ENCODE measurements around the gene FOCAD.
A peak's percentile ranks its signal among the peaks of the same experiment; 100 is the strongest.

Gene FOCAD

DNA sequence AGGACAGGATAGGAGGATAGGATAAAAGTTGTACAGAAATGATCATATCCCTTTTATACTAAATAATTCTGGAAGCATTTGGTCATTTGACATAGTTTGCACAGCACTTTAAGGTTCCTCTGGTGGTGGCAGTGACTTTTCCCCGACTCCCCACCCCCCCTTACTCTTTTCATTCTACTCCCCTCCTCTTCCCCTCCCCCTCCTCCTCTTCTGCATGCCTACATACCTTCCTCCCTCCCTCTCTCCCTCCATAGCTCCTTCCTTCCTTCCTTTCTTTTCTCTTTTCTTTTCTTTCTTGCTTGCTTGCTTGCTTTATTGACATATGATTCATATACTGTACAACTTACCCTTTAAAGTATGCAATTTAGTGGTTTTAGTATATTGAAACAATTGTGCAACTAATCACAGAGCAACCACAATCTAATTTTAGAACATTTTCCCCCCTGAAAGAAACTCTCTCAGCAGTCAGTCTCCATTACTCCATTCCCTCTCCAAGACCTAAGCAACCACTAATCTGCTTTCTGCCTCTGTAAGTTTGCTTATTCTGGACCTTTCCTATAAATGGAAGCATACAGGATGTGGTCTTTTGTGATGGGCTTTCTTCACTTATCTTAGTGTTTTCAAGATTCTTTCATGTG is 188.4 kb downstream of the FOCAD start:
- ATAC-seq: peak; percentile 86
- TF ChIP-seq RARB (CRISPR knock-in tag; IDR thresholded peaks at IDR 0.05) (no peak), ISL1 (CRISPR knock-in tag; IDR thresholded peaks at IDR 0.05) (peak; percentile 50)
- TF ChIP-seq, protein P1, sequence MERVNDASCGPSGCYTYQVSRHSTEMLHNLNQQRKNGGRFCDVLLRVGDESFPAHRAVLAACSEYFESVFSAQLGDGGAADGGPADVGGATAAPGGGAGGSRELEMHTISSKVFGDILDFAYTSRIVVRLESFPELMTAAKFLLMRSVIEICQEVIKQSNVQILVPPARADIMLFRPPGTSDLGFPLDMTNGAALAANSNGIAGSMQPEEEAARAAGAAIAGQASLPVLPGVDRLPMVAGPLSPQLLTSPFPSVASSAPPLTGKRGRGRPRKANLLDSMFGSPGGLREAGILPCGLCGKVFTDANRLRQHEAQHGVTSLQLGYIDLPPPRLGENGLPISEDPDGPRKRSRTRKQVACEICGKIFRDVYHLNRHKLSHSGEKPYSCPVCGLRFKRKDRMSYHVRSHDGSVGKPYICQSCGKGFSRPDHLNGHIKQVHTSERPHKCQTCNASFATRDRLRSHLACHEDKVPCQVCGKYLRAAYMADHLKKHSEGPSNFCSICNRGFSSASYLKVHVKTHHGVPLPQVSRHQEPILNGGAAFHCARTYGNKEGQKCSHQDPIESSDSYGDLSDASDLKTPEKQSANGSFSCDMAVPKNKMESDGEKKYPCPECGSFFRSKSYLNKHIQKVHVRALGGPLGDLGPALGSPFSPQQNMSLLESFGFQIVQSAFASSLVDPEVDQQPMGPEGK (CRISPR knock-in tag; IDR thresholded peaks at IDR 0.05; ENCODE audit: borderline replicate concordance): peak; percentile 92; the same call in 1 of the 2 replicates

DNA sequence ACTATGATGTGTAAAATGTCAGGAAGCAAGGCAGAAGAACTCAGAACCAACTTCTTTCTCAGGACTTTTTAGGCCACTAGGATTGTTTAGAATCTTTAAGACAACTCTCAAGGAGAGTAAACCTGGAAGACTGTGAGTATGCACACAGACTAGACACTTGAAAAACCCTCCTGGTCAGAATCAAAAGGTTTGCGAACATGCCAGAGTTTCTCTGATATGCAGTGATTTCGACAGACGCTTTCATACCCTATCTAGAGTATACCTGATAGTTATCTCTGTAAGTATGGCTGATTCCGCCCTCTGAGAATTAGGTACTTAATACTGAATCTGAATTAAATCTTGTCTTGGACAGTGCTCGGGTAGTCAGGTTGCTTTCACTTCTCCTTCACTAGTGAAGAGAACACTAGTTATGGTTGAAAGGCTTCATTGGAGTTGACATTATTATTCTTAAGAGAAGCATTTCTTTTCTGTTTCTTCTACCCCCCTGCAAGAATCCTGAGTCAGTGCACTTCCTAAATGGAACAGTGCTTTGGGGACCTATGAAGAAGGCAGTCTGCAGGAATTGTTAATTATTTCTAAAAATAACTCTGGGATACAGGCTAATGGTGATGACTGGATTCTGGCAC is 189.3 kb downstream of the FOCAD start:
- TF ChIP-seq CSDC2 (CRISPR knock-in tag; IDR thresholded peaks at IDR 0.05): no peak
- peak; percentile 50 for ATAC-seq

DNA sequence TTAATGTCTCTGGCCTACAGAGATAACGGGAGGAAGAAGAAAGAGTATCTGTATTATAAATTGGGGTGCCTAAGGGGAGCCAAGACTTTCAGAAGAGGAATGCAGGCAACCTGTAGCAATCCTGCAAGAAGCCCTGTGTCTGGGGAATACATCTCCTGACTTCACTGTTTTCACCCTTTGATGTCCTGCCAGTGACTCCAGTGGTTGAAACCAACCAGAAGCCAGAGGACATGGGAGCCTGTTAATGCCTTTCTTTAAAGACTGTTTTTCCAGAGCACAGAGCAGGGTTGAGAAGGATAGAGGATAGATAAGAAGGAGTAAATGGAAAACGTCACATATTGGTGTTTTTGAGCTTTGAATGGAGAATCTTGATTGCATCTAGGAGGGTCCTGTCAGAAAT is 196.2 kb downstream of the FOCAD start:
- no peak for ATAC-seq
- TF ChIP-seq ZNF70 (CRISPR knock-in tag; IDR thresholded peaks at IDR 0.05) (no peak), PPARA (CRISPR knock-in tag; IDR thresholded peaks at IDR 0.05; ENCODE audit: borderline replicate concordance) (no peak), ZC3H10 (CRISPR knock-in tag; IDR thresholded peaks at IDR 0.05) (no peak), ZFP3 (CRISPR knock-in tag; IDR thresholded peaks at IDR 0.05) (no peak), TCF4 (CRISPR knock-in tag; IDR thresholded peaks at IDR 0.05; ENCODE audit: borderline replicate concordance) (no peak), ISL1 (CRISPR knock-in tag; IDR thresholded peaks at IDR 0.05) (no peak), SNAI2 (CRISPR knock-in tag; IDR thresholded peaks at IDR 0.05) (no peak)
- TF ChIP-seq, protein P2, sequence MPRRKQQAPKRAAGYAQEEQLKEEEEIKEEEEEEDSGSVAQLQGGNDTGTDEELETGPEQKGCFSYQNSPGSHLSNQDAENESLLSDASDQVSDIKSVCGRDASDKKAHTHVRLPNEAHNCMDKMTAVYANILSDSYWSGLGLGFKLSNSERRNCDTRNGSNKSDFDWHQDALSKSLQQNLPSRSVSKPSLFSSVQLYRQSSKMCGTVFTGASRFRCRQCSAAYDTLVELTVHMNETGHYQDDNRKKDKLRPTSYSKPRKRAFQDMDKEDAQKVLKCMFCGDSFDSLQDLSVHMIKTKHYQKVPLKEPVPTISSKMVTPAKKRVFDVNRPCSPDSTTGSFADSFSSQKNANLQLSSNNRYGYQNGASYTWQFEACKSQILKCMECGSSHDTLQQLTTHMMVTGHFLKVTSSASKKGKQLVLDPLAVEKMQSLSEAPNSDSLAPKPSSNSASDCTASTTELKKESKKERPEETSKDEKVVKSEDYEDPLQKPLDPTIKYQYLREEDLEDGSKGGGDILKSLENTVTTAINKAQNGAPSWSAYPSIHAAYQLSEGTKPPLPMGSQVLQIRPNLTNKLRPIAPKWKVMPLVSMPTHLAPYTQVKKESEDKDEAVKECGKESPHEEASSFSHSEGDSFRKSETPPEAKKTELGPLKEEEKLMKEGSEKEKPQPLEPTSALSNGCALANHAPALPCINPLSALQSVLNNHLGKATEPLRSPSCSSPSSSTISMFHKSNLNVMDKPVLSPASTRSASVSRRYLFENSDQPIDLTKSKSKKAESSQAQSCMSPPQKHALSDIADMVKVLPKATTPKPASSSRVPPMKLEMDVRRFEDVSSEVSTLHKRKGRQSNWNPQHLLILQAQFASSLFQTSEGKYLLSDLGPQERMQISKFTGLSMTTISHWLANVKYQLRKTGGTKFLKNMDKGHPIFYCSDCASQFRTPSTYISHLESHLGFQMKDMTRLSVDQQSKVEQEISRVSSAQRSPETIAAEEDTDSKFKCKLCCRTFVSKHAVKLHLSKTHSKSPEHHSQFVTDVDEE (CRISPR knock-in tag; IDR thresholded peaks at IDR 0.05): no peak

DNA sequence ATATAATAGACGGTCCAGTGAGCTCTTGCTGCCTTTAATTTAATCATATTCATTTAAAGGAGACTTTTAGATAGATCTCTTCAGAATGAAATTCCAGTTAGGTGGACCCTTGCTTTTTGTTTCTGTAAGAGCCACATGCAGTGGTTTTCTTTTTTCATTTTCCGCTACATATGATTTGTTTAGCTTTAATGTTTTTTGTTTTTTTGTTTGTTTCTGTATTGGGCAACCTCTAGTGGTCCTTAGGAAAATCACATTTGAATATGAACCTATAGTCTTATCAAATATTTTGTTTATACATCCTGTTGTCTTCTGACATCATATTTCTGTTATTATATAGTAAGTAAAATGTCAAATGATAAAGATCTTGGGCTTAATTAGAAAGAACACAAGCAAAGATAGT is 196.6 kb downstream of the FOCAD start:
- no peak for ATAC-seq
- TF ChIP-seq, protein P3, sequence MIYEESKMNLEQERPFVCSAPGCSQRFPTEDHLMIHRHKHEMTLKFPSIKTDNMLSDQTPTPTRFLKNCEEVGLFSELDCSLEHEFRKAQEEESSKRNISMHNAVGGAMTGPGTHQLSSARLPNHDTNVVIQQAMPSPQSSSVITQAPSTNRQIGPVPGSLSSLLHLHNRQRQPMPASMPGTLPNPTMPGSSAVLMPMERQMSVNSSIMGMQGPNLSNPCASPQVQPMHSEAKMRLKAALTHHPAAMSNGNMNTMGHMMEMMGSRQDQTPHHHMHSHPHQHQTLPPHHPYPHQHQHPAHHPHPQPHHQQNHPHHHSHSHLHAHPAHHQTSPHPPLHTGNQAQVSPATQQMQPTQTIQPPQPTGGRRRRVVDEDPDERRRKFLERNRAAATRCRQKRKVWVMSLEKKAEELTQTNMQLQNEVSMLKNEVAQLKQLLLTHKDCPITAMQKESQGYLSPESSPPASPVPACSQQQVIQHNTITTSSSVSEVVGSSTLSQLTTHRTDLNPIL (CRISPR knock-in tag; IDR thresholded peaks at IDR 0.05; ENCODE audit: low read depth): no peak
- no peak for TF ChIP-seq OSR1 (CRISPR knock-in tag; IDR thresholded peaks at IDR 0.05)
- no peak for TF ChIP-seq SNAI2 (CRISPR knock-in tag; IDR thresholded peaks at IDR 0.05)
- no peak for TF ChIP-seq ZNF70 (CRISPR knock-in tag; IDR thresholded peaks at IDR 0.05)

DNA sequence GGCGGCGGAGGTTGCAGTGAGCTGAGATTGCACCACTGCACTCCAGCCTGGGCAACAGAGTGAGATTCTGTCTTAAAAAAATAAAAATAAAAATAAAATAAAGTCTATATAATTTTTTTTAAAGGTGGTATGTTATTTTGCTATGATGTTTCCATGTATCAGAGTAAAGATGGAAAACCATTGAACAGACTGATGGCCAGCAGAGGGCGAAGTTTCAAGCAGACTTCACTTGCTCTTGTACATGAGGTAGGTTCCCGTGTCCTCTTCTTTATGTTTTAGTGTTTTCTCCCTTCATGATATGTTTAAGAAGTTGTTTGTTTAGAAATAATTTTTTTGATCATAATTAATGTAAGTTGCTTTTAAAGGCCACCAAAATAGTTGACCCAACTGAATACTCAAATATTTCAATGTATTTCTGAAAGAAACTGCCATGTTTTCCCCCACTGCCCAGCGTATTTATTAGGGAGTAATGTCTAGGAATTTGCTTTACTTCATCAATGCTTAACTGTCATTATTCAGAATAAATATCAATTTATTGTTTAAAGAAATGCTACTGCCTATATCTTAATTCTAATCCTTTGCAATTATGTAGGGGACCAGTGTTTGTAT is 201.0 kb downstream of the FOCAD start:
- ATAC-seq: peak; percentile 87
- TF ChIP-seq BACH2 (CRISPR knock-in tag; IDR thresholded peaks at IDR 0.05; ENCODE audit: borderline replicate concordance): no peak
- no peak for TF ChIP-seq ZFP30 (CRISPR knock-in tag; IDR thresholded peaks at IDR 0.05)
- TF ChIP-seq, protein P1 (CRISPR knock-in tag; IDR thresholded peaks at IDR 0.05; ENCODE audit: borderline replicate concordance): no peak
- no peak for TF ChIP-seq ZNF8 (CRISPR knock-in tag; IDR thresholded peaks at IDR 0.05)
- no peak for TF ChIP-seq ZNF565 (CRISPR knock-in tag; conservative IDR thresholded peaks at IDR 0.05; ENCODE audit: low read depth)
- TF ChIP-seq, protein P3 (CRISPR knock-in tag; IDR thresholded peaks at IDR 0.05; ENCODE audit: low read depth): no peak
- TF ChIP-seq, protein P4, sequence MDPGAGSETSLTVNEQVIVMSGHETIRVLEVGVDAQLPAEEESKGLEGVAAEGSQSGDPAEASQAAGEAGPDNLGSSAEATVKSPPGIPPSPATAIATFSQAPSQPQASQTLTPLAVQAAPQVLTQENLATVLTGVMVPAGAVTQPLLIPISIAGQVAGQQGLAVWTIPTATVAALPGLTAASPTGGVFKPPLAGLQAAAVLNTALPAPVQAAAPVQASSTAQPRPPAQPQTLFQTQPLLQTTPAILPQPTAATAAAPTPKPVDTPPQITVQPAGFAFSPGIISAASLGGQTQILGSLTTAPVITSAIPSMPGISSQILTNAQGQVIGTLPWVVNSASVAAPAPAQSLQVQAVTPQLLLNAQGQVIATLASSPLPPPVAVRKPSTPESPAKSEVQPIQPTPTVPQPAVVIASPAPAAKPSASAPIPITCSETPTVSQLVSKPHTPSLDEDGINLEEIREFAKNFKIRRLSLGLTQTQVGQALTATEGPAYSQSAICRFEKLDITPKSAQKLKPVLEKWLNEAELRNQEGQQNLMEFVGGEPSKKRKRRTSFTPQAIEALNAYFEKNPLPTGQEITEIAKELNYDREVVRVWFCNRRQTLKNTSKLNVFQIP (CRISPR knock-in tag; IDR thresholded peaks at IDR 0.05; ENCODE audit: borderline replicate concordance, low read depth): no peak
- TF ChIP-seq GLIS3 (CRISPR knock-in tag; IDR thresholded peaks at IDR 0.05): no peak
- no peak for TF ChIP-seq RARB (CRISPR knock-in tag; IDR thresholded peaks at IDR 0.05)

All from SK-N-SH treated with all-trans-retinoic acid at 6 μM for 48 hours (cell line).